Activated CD4-positive, alpha-beta T cell treated with anti-CD3 and anti-CD28 coated beads, Interleukin-2, amount 10 ng/mL, durations not matched to agents 24 days and 14 days (primary cell): ENCODE data around the gene GRAMD2A. TPM values are rescaled to one million over a fixed set of nuclear protein-coding genes. Genes with fewer than 3 reads are reported as not detected.

Experiments
- DNase-seq: peaks from one replicate; pipeline ENCODE4 v3.0.0; 2022
- H3K27ac Mint-ChIP-seq: one replicate; pipeline ENCODE4 v1.8.0; 2022; ENCODE audit warnings: mild to moderate bottlenecking, mixed read lengths
- H3K27me3 Mint-ChIP-seq: one replicate; pipeline ENCODE4 v1.8.0; 2022; ENCODE audit warnings: mixed read lengths
- H3K36me3 Mint-ChIP-seq: one replicate; pipeline ENCODE4 v1.8.0; 2022; ENCODE audit warnings: low read depth, mild to moderate bottlenecking, mixed read lengths
- H3K4me1 Mint-ChIP-seq: one replicate; pipeline ENCODE4 v1.8.0; 2021; ENCODE audit warnings: mixed read lengths
- H3K4me3 Mint-ChIP-seq: one replicate; pipeline ENCODE4 v1.8.0; 2022; ENCODE audit warnings: mild to moderate bottlenecking, moderate library complexity, mixed read lengths
- H3K9me3 Mint-ChIP-seq: one replicate; pipeline ENCODE4 v1.8.0; 2021; ENCODE audit warnings: mixed read lengths
- intact Hi-C: fragments of 100-400 bp; cut with micrococcal nuclease; formaldehyde crosslinking; loops from one replicate; pipeline ENCODE4 v1.15.1; 2023
- total RNA-seq: library from RNA; stranded (reverse); gene quantifications from 2 replicates; pipeline ENCODE4 v1.2.3, GENCODE V29; 2022

GRAMD2A gene
- total RNA-seq, 1 donor from 2014 or later: 0.21 TPM

DNA sequence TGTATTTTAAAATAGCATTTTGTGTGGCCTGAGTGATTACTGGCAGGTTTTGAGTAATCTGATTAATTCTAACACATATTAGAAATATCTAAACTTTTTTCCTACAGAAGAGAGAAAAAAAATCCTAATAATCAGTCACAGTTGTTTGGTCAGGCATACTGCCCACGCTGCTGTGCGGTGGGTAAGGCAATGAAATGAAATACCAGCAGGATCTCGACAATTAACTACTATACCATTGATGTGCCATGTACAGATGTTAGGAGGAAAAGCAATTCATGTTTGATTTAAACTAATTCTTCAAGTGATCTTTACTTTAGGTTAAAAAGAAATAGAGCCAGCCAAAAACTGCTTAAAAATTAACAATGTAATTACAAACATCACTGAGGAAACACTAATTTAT is 5.2 kb downstream of the GRAMD2A start:
- no peak for DNase-seq
- Mint-ChIP-seq H3K36me3 (peaks cover 2% of the 10 kb centered on the region), H3K9me3 (no peaks in the 10 kb centered on the region), H3K4me3 (no peak overlapping the region), H3K27ac (no peak overlapping the region), H3K4me1 (no peaks in the 10 kb centered on the region), H3K27me3 (peaks cover 35% of the 10 kb centered on the region)
- intact Hi-C loops: no loop called here

DNA sequence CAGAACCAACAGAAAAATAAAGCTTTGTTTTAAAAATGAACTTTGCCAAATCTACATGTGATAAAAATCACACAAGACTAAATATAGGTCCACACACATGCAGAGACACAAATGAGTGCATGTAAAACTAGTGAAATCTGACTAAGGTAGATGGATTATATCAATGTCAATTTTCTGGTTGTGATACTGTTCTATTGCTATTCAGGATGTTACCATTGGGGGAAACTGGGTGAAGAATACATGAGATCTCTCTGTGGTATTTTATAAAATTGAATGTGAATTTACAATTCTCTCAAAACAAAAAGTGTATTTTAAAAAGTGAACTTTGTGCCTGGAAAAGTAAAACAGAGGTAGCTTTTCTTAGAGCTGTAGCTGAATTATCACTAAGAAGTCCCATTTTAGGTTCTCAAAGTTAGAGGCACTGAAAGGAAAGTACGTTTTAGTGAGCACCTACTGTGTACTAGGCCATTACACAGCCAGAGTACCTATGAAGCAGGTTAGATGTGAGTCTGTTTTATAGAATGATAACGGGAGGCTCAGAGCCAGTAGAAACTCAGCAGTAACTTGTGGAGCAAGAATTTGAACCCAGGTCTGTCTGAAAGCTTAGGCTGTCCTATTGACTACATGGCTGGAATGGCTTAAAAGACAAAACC is 8.2 kb downstream of the GRAMD2A start:
- Mint-ChIP-seq H3K4me3 (no peak overlapping the region), H3K9me3 (no peaks in the 10 kb centered on the region), H3K27ac (no peak overlapping the region), H3K4me1 (no peaks in the 10 kb centered on the region), H3K36me3 (no peaks in the 10 kb centered on the region), H3K27me3 (peaks cover 43% of the 10 kb centered on the region)
- intact Hi-C loops: no loop called here
- DNase-seq: no peak

DNA sequence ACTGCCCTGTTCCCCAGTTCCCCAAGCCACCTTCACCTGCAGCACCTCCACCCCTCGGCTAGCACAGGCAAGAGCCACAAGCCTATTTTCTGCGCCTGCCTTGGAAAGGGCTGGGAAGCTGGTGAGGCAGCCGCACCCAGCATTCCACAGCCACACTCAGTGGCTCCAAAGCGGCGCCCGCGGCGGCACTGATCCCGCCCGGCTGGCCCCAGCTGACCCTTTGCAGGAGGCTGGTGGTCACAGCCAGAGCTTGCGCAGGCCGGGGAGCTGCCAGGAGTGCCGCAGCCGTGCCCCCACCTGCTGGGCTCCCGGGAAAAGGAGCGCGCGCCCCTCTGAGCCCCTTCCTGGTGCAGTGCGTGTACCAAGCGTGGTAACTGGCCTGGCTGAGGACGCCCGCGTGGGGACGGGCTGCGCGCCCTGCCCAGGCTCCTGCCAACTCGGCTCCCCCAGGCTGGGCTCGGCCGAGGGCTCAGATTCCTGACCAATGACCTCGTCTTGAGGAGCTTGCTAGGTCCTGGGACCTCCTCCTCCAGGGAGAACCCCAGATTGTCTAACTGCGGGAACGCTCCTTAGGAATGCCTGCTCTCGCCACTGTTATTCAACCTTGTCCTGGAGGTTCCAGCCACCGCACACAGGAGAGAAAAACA is 13.3 kb downstream of the GRAMD2A start:
- H3K9me3 Mint-ChIP-seq: no peaks in the 10 kb centered on the region
- H3K36me3 Mint-ChIP-seq: no peaks in the 10 kb centered on the region
- no peaks in the 10 kb centered on the region for H3K4me1 Mint-ChIP-seq
- no peak overlapping the region for H3K27ac Mint-ChIP-seq
- H3K4me3 Mint-ChIP-seq: no peak overlapping the region
- DNase-seq: no peak
- intact Hi-C loops: no loop called here
- H3K27me3 Mint-ChIP-seq: peaks cover 42% of the 10 kb centered on the region

DNA sequence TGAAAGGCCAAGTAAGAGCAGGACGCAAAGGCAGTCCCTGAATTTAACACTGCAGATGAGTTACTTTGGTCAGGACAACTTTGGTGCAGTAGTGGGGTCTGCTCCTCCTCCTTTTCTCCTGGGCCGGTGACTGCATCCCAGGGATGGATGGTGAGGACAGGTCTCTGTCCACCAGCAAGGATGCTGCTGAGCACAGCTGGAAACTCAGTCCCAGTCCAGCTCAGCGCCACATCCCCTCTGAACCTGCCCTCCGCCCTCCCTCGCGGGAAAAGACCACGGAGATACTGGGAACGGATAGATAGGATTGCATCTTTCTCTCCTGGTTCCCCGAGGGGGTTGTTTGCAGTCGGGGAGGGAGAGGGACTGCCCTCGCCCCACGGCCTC is 13.8 kb downstream of the GRAMD2A start:
- intact Hi-C loops: no loop called here
- Mint-ChIP-seq H3K9me3 (no peaks in the 10 kb centered on the region), H3K4me1 (no peaks in the 10 kb centered on the region), H3K27me3 (peaks cover 39% of the 10 kb centered on the region), H3K36me3 (no peaks in the 10 kb centered on the region), H3K4me3 (no peak overlapping the region), H3K27ac (no peak overlapping the region)
- no peak for DNase-seq

DNA sequence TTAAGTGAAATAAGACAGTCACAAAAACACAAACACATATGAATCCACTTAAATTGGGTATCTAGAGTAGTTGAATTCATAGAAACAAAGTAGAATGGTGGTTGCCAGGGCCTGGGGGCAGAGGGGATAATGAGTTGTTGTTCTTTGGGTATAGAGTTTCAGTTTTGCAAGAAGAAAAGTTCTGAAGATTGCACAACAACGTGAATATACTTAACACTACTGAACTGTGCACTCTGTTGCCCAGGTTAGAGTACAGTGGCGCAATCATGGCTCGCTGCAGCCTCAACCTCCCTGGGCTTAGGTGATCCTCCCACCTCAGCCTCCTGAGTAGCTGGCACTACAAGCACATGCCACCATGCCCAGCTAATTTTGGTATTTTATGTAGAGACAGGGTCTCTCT is 14.9 kb downstream of the GRAMD2A start:
- DNase-seq: no peak
- H3K36me3 Mint-ChIP-seq: no peaks in the 10 kb centered on the region
- H3K27me3 Mint-ChIP-seq: peaks cover 35% of the 10 kb centered on the region
- intact Hi-C loops: no loop called here
- H3K9me3 Mint-ChIP-seq: no peaks in the 10 kb centered on the region
- no peak overlapping the region for H3K4me3 Mint-ChIP-seq
- no peaks in the 10 kb centered on the region for H3K4me1 Mint-ChIP-seq
- no peak overlapping the region for H3K27ac Mint-ChIP-seq

DNA sequence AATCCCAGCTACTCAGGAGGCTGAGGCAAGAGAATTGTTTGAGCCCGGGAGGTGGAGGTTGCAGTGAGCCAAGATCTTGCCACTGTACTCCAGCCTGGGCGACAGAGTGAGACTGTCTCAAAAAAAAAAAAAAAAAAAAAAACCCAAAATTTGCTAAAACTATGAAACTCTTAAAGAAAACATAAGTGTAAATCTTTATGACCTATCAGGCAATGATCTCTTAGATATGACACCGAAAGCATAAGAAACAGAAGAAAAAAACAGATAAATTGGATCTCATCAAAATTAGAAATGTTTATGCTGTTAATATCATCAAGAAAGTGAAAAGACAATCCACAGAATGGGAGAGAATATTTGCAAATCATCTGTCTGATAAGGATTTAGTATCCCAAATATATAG is 15.3 kb downstream of the GRAMD2A start:
- no peak for DNase-seq
- Mint-ChIP-seq H3K4me1 (no peaks in the 10 kb centered on the region), H3K9me3 (no peaks in the 10 kb centered on the region), H3K4me3 (no peak overlapping the region), H3K27me3 (peaks cover 35% of the 10 kb centered on the region), H3K36me3 (no peaks in the 10 kb centered on the region), H3K27ac (no peak overlapping the region)
- intact Hi-C loops: no loop called here

DNA sequence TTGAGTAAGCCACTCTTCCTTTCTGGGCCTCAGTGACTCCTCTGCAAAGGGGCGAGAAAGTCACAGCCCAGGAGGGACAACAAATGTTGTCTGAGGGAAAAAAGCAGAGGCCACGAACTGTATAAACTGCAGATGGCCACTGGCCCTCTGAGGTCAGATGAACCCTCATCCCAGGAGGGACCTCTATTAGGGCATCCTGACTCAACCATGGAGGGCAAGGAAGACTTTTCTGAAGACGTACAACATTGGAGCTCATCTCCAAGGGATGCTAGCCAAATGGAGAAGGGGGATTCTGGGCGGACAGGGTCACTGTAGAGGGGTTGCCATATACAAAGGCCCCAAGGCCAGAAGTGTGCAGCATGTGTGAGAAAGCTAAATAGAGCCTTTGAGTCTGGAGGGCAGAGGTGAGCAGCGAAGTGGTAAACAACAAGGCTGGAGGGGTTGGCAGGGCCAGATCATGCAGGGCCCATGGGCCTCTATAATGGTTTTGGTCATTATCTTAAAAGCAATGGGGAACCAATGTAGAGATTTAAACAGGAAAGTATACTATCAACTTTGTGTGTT is 16.7 kb downstream of the GRAMD2A start:
- intact Hi-C loops: no loop called here
- Mint-ChIP-seq H3K4me1 (no peaks in the 10 kb centered on the region), H3K9me3 (no peaks in the 10 kb centered on the region), H3K4me3 (no peak overlapping the region), H3K27ac (no peak overlapping the region), H3K36me3 (no peaks in the 10 kb centered on the region), H3K27me3 (peaks cover 32% of the 10 kb centered on the region)
- DNase-seq: no peak

DNA sequence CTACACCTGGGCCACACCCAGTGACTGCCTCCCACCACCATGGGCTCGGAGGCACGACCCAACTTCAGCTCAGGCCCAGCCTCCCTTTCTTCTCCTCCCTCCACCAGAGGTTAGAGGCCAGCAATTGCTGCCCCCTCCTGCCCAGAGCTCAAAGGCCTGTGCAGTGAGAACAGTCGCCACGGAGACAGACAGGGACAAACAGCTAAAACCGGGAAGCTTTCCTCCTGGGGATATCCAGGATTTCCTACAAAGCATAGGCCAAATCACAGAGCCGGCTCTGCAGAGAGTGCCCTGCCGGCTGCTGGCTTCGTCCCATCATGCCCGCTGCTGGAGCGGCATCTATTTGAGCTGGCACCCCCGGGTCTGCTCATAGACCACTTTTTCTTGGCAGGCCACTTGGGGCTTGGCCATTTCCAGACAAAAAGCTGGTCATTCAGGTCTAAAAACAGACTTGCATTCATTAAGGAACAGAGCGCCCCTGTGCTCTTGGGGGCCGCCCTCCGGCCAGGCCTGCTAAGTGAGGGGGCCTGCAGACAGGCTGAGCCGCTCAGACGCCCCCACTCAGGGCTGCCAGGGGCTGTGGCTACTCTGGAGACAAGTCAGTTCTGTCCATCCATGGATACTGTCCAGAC is 17.5 kb downstream of the GRAMD2A start:
- H3K4me1 Mint-ChIP-seq: no peaks in the 10 kb centered on the region

GRCh38 chr15:72178976-72179585 is 18.5 kb downstream of the GRAMD2A start:
- intact Hi-C loops: no loop called here
- DNase-seq: no peak
- no peaks in the 10 kb centered on the region for H3K4me1 Mint-ChIP-seq
- peaks cover 29% of the 10 kb centered on the region for H3K27me3 Mint-ChIP-seq
- H3K9me3 Mint-ChIP-seq: no peaks in the 10 kb centered on the region
- no peak overlapping the region for H3K4me3 Mint-ChIP-seq
- no peaks in the 10 kb centered on the region for H3K36me3 Mint-ChIP-seq
- no peak overlapping the region for H3K27ac Mint-ChIP-seq

More for the DNA sequence above, 17.5 kb downstream of the GRAMD2A start:
- intact Hi-C loops: no loop called here
- peaks cover 30% of the 10 kb centered on the region for H3K27me3 Mint-ChIP-seq
- no peak for DNase-seq
- H3K36me3 Mint-ChIP-seq: no peaks in the 10 kb centered on the region
- no peak overlapping the region for H3K4me3 Mint-ChIP-seq
- no peak overlapping the region for H3K27ac Mint-ChIP-seq
- H3K9me3 Mint-ChIP-seq: no peaks in the 10 kb centered on the region

- no peak overlapping the region for H3K27ac Mint-ChIP-seq
- H3K27me3 Mint-ChIP-seq: peaks cover 20% of the 10 kb centered on the region
- no peak for DNase-seq
- no peaks in the 10 kb centered on the region for H3K9me3 Mint-ChIP-seq
- H3K4me3 Mint-ChIP-seq: no peak overlapping the region
- intact Hi-C loops: no loop called here
- no peaks in the 10 kb centered on the region for H3K4me1 Mint-ChIP-seq
- no peaks in the 10 kb centered on the region for H3K36me3 Mint-ChIP-seq
Measured at GRCh38 chr15:72176743-72177142, 20.8 kb downstream of the GRAMD2A start.

- Mint-ChIP-seq H3K9me3 (no peaks in the 10 kb centered on the region), H3K4me3 (no peak overlapping the region), H3K27me3 (peaks cover 14% of the 10 kb centered on the region), H3K4me1 (no peaks in the 10 kb centered on the region), H3K36me3 (no peaks in the 10 kb centered on the region), H3K27ac (no peak overlapping the region)
- DNase-seq: no peak
- intact Hi-C loops: no loop called here
Measured at GRCh38 chr15:72176159-72176558, 21.4 kb downstream of the GRAMD2A start.

GRCh38 chr15:72175186-72176044 is 22.2 kb downstream of the GRAMD2A start:
- intact Hi-C loops: no loop called here
- Mint-ChIP-seq H3K27ac (no peak overlapping the region), H3K36me3 (no peaks in the 10 kb centered on the region), H3K4me3 (no peak overlapping the region), H3K4me1 (no peaks in the 10 kb centered on the region), H3K27me3 (peaks cover 10% of the 10 kb centered on the region), H3K9me3 (no peaks in the 10 kb centered on the region)
- DNase-seq: no peak

GRCh38 chr15:72174551-72175165 is 22.9 kb downstream of the GRAMD2A start:
- no peak for DNase-seq
- Mint-ChIP-seq H3K9me3 (no peaks in the 10 kb centered on the region), H3K4me1 (no peaks in the 10 kb centered on the region), H3K27me3 (peaks cover 10% of the 10 kb centered on the region), H3K27ac (no peak overlapping the region), H3K36me3 (no peaks in the 10 kb centered on the region), H3K4me3 (no peak overlapping the region)
- intact Hi-C loops: no loop called here
